GM23338 (cell line): ENCODE measurements around the gene ENC1. TPM values are rescaled to one million over a fixed set of nuclear protein-coding genes. Genes with fewer than 3 reads are reported as not detected.

ENCODE experiments used
- ATAC-seq: fragments of 200-7000 bp; cut with Tn5 transposase; 3 replicates; pipeline ENCODE4 v1.9.1; 2020
- DNase-seq: peaks from one replicate; pipeline ENCODE4 v3.0.0-alpha.2; 2015; ENCODE audit warnings: low spot score
- H2AFZ ChIP-seq: fragments of 200-600 bp; sonication (generic); 2 replicates; pipeline ENCODE4 v1.8.0; 2016; ENCODE audit warnings: antibody characterized with exemption, mild to moderate bottlenecking, moderate library complexity
- H3F3A ChIP-seq: fragments of 200-600 bp; sonication (generic); replicated peaks from 2 replicates; pipeline ENCODE4 v1.8.0; 2017; ENCODE audit warnings: antibody characterized with exemption, mixed run types, low read depth
- H3K27ac ChIP-seq: fragments of 200-600 bp; sonication (generic); 2 replicates; pipeline ENCODE4 v1.6.1; 2016; ENCODE audit warnings: low read depth
- H3K27me3 ChIP-seq: fragments of 200-600 bp; sonication (generic); 2 replicates; pipeline ENCODE4 v1.8.0; 2016; ENCODE audit warnings: mild to moderate bottlenecking, mixed run types, moderate library complexity; ENCODE audit not compliant: insufficient read depth
- H3K36me3 ChIP-seq: fragments of 200-600 bp; sonication (generic); 2 replicates; pipeline ENCODE4 v1.8.0; 2016; ENCODE audit warnings: mild to moderate bottlenecking; ENCODE audit not compliant: insufficient read depth
- H3K4me1 ChIP-seq: fragments of 200-600 bp; sonication (generic); 2 replicates; pipeline ENCODE4 v1.8.0; 2016; ENCODE audit warnings: mild to moderate bottlenecking, moderate library complexity; ENCODE audit not compliant: insufficient read depth
- H3K4me2 ChIP-seq: fragments of 200-600 bp; sonication (generic); 2 replicates; pipeline ENCODE4 v1.7.1; 2017; ENCODE audit warnings: mixed run types
- H3K4me3 ChIP-seq: fragments of 200-600 bp; sonication (generic); 2 replicates; pipeline ENCODE4 v1.6.1; 2016; ENCODE audit warnings: mixed run types
- H3K79me2 ChIP-seq: fragments of 200-600 bp; sonication (generic); replicated peaks from 2 replicates; pipeline ENCODE4 v1.8.0; 2017; ENCODE audit warnings: mild to moderate bottlenecking; ENCODE audit not compliant: insufficient read depth
- H3K9me2 ChIP-seq: fragments of 200-600 bp; sonication (generic); 2 replicates; pipeline ENCODE4 v1.8.0; 2017; ENCODE audit not compliant: insufficient read depth
- H4K20me1 ChIP-seq: fragments of 200-600 bp; sonication (generic); replicated peaks from 2 replicates; pipeline ENCODE4 v1.8.0; 2017; ENCODE audit warnings: mild to moderate bottlenecking; ENCODE audit not compliant: insufficient read depth
- H3K27ac Mint-ChIP-seq: 2 replicates; pipeline ENCODE4 v1.8.0; 2020; ENCODE audit warnings: inconsistent platforms, mild to moderate bottlenecking, moderate library complexity, mixed read lengths
- H3K27me3 Mint-ChIP-seq: 3 replicates; pipeline ENCODE4 v1.8.0; 2022; ENCODE audit warnings: low read depth, mild to moderate bottlenecking, moderate library complexity, mixed read lengths, inconsistent platforms; ENCODE audit not compliant: insufficient read depth, poor library complexity
- H3K36me3 Mint-ChIP-seq: 3 replicates; pipeline ENCODE4 v1.8.0; 2021; ENCODE audit warnings: low read depth, mild to moderate bottlenecking, inconsistent platforms, moderate library complexity, mixed read lengths
- H3K4me1 Mint-ChIP-seq: 3 replicates; pipeline ENCODE4 v1.8.0; 2020; ENCODE audit warnings: mild to moderate bottlenecking, inconsistent platforms, mixed read lengths
- H3K4me3 Mint-ChIP-seq: 3 replicates; pipeline ENCODE4 v1.8.0; 2021; ENCODE audit warnings: moderate library complexity, mild to moderate bottlenecking, inconsistent platforms, mixed read lengths
- H3K9me3 Mint-ChIP-seq: 3 replicates; pipeline ENCODE4 v1.8.0; 2020; ENCODE audit warnings: moderate library complexity, mild to moderate bottlenecking, inconsistent platforms, mixed read lengths
- EZH2 ChIP-seq: fragments of 200-600 bp; sonication (generic); IDR thresholded peaks from one replicate; pipeline ENCODE4 v1.8.0; 2017; ENCODE audit warnings: antibody characterized with exemption, mild to moderate bottlenecking, low read depth; ENCODE audit not compliant: unreplicated experiment
- EZH2phosphoT487 ChIP-seq: fragments of 200-600 bp; sonication (generic); IDR thresholded peaks from one replicate; pipeline ENCODE4 v1.8.1; 2018; ENCODE audit warnings: antibody characterized with exemption; ENCODE audit not compliant: unreplicated experiment
- JUNB ChIP-seq: IDR thresholded peaks from one replicate; pipeline ENCODE4 v1.6.1; 2016; ENCODE audit warnings: antibody characterized with exemption; ENCODE audit not compliant: unreplicated experiment
- REST ChIP-seq: IDR thresholded peaks from one replicate; pipeline ENCODE4 v1.6.1; 2018; ENCODE audit warnings: antibody characterized with exemption; ENCODE audit not compliant: unreplicated experiment
- ZNF462 ChIP-seq: fragments of 250-450 bp; sonication (Bioruptor Pico); IDR thresholded peaks from 2 replicates; pipeline ENCODE4 v1.5.0; 2020; ENCODE audit warnings: mild to moderate bottlenecking, moderate library complexity
- polyA plus RNA-seq: library from polyadenylated mRNA; unstranded; fragments of >200 nt; fragmentation: Nextera tagmentation; extraction: Ambion mirVana; gene quantifications from 2 replicates; pipeline ENCODE4 v1.2.1, GENCODE V29; 2016
- total RNA-seq: library from RNA; depleted of rRNA; stranded (reverse); fragments of >200 nt; shearing (Covaris generic); gene quantifications from 2 replicates; pipeline ENCODE4 v1.2.3, GENCODE V29; 2014

The ENC1 gene
- total and polyA plus RNA-seq, 2 experiments from 2014 or later = 8.2 to 27.9 TPM

- no peak for TF ChIP-seq ZNF462 (CRISPR knock-in tag)
Observed at GRCh38 chr5:74653991-74654390, 13.5 kb upstream of the ENC1 start (continued).

- Histone ChIP-seq H3K79me2 (no peaks in the 10 kb centered on the region), H3K4me2 (no peak overlapping the region), H3F3A (no peaks in the 10 kb centered on the region), H2AFZ (no peak overlapping the region), H3K27me3 (no peaks in the 10 kb centered on the region), H3K4me1 (no peaks in the 10 kb centered on the region), H3K9me2 (0 out of 2 replicates have a peak, but pooled peaks cover 2% of the 10 kb centered on the region), H3K36me3 (no peaks in the 10 kb centered on the region), H3K4me3 (no peak overlapping the region), H4K20me1 (no peaks in the 10 kb centered on the region), H3K27ac (no peak overlapping the region)
- Mint-ChIP-seq H3K36me3 (no peaks in the 10 kb centered on the region), H3K9me3 (no peaks in the 10 kb centered on the region; the same call in 2 of the 3 replicates), H3K4me1 (peaks cover 5% of the 10 kb centered on the region; the same call in 2 of the 3 replicates), H3K27ac (no peak overlapping the region), H3K4me3 (no peak overlapping the region), H3K27me3 (peaks cover 5% of the 10 kb centered on the region)
- TF ChIP-seq REST = no peak
- TF ChIP-seq EZH2phosphoT487 = no peak
- no peak for TF ChIP-seq JUNB
- TF ChIP-seq EZH2 = no peak
- ATAC-seq = no peak
- DNase-seq = no peak
Observed at GRCh38 chr5:74652576-74652975, 12.0 kb upstream of the ENC1 start.
